Small intestine (tissue), 4 donors: Measurements from ENCODE around the gene GANC. TPM values are rescaled to one million over a fixed set of nuclear protein-coding genes. Genes with fewer than 3 reads are reported as not detected.

Experiments used
- polyA plus RNA-seq, 4 donors: library from polyadenylated mRNA; stranded (reverse) in 3 of 4; unstranded in 1 of 4; fragments of 200-250 nt in 3 of 4; fragments of 120-200 nt in 1 of 4; gene quantifications; one replicate each; pipeline versions ENCODE4 v1.2.1 to v1.2.3, GENCODE V29; 2013
- donor health status: healthy with polysubstance abuse.
- donor health status: Bipolar disorder and iron deficiency.
- donor health status: healthy.

Gene GANC
- polyA plus RNA-seq, 4 donors = 5.1 to 25.8 (median 11.1) TPM

Other genes starting within 250 kb of the GANC start
- under 1 TPM in 3 of 4 donors, not detected in 1; 0.18 to 0.22 (median 0.18) TPM for gene PLA2G4D, start 178.6 kb upstream of the GANC start, polyA plus RNA-seq
- gene PLA2G4F, start 116.6 kb upstream of the GANC start, polyA plus RNA-seq = 10 to 100 TPM in 2 of 4 donors, 1 to 10 TPM in 2; 3.2 to 27.5 (median 11.0) TPM
- 10 to 100 TPM; 28.2 to 58.3 (median 41.4) TPM for gene VPS39, start 64.9 kb upstream of the GANC start, polyA plus RNA-seq
- 10 to 100 TPM; 10.5 to 68.6 (median 24.3) TPM for gene TMEM87A, start 232 bp downstream of the GANC start, polyA plus RNA-seq
- 100 to 1,000 TPM in 1 of 4 donors, 10 to 100 TPM in 2, 1 to 10 TPM in 1; 5.2 to 248 (median 18.6) TPM for gene CAPN3, start 86.3 kb downstream of the GANC start, polyA plus RNA-seq
- 10 to 100 TPM in 3 of 4 donors, 1 to 10 TPM in 1; 8.3 to 29.4 (median 13.5) TPM for gene ZNF106, start 217.9 kb downstream of the GANC start, polyA plus RNA-seq
- 100 to 1,000 TPM in 2 of 4 donors, 10 to 100 TPM in 2; 39.6 to 163 (median 113) TPM for gene SNAP23, start 222.4 kb downstream of the GANC start, polyA plus RNA-seq